Upper lobe of left lung (tissue), 6 donors: ENCODE measurements around the gene E2F4. TPM values are rescaled to one million over a fixed set of nuclear protein-coding genes. Genes with fewer than 3 reads are reported as not detected.

Source experiments
- ATAC-seq, 2 donors: fragments of 200-7000 bp; cut with Tn5 transposase; one replicate each; pipeline ENCODE4 v1.9.1; 2022; ENCODE audit warnings: mild to moderate bottlenecking in 2 of 2, moderate library complexity in 2 of 2; ENCODE audit not compliant: low FRiP score in 2 of 2
- DNase-seq, 2 donors: peaks; one replicate each; pipeline ENCODE4 v3.0.0-alpha.2; 2019 to 2020
- H3K27ac ChIP-seq, 4 donors: fragments of 200-600 bp; sonication (generic); one replicate each; pipeline ENCODE4 v1.5.1; 2016 to 2019
- H3K27me3 ChIP-seq, 4 donors: fragments of 200-600 bp; sonication (generic); one replicate each; pipeline ENCODE4 v1.5.1; 2017 to 2019
- H3K36me3 ChIP-seq, 4 donors: fragments of 200-600 bp; sonication (generic); one replicate each; pipeline ENCODE4 v1.5.1; 2016 to 2019
- H3K4me1 ChIP-seq, 4 donors: fragments of 200-600 bp; sonication (generic); one replicate each; pipeline ENCODE4 v1.5.1; 2018 to 2019
- H3K4me3 ChIP-seq, 4 donors: fragments of 200-600 bp; sonication (generic); one replicate each; pipeline ENCODE4 v1.5.1; 2017 to 2019; ENCODE audit warnings: mild to moderate bottlenecking in 2 of 4, moderate library complexity in 1 of 4
- H3K9me3 ChIP-seq, 4 donors: fragments of 200-600 bp; sonication (generic); one replicate each; pipeline ENCODE4 v1.5.1; 2018 to 2019
- EP300 ChIP-seq, 4 donors: sonication (generic); formaldehyde crosslinking; IDR thresholded peaks; one replicate each; pipeline ENCODE4 v1.5.1; 2017; ENCODE audit warnings: antibody characterized with exemption in 4 of 4, control low read depth in 2 of 4
- POLR2A ChIP-seq, 4 donors: fragments of 450-650 bp; IDR thresholded peaks; one replicate each; pipeline ENCODE4 v1.5.1; 2016 to 2017; ENCODE audit warnings: antibody characterized with exemption in 4 of 4, mild to moderate bottlenecking in 2 of 4
- POLR2AphosphoS5 ChIP-seq, 2 donors: sonication (generic); formaldehyde crosslinking; IDR thresholded peaks; one replicate each; pipeline ENCODE4 v1.5.1; 2017; ENCODE audit warnings: antibody characterized with exemption in 2 of 2
- WGBS, 2 donors: methylation state at CpG; one replicate each; pipeline ENCODE4 v1.1.5; 2017 to 2018; 5-methylcytosine and 5-hydroxymethylcytosine counted together
- total RNA-seq, 6 donors: library from RNA; depleted of rRNA in 4 of 6; stranded (reverse); fragments of >200 nt in 4 of 6; gene quantifications; one replicate each; pipeline versions ENCODE4 v1.1.0 to v1.2.1, GENCODE V29; 2016 to 2021
- TF ChIP-seq, protein P1 (sequence below), 6 experiments: fragments of 450-650 bp in 4 of 6; fragments of 200-600 bp in 2 of 6; sonication (generic) in 2 of 6; IDR thresholded peaks; one replicate each; pipeline ENCODE4 v1.5.1; 2016 to 2019; ENCODE audit warnings: antibody characterized with exemption in 6 of 6
- donor health status: DM: no; HTN: no; CAD: no; lungs with moderate emphysema.
- donor health status: DM: no; HTN: yes; CAD: no; lungs with severe emphysema.

The E2F4 gene
- total RNA-seq, 6 donors from 2014 or later: 55.7 to 124 (median 85.4) TPM

GRCh38 chr16:67183627-67184452 lies 8.1 kb upstream of the E2F4 start, which contains the start of gene MATCAP1:
TSS of gene MATCAP1 (minus strand) at chr16:67183963. CDS start at chr16:67180610, 3,353 bp downstream.
- DNase-seq (peak; percentile 96 to 99), ATAC-seq (peak; percentile 96)
- TF ChIP-seq EP300 (IDR thresholded peaks at IDR 0.05) (no peak), POLR2AphosphoS5 (IDR thresholded peaks at IDR 0.05) (peak; percentile 48 to 74), POLR2A (IDR thresholded peaks at IDR 0.05) (peak in 2 of 4 donors; percentile 35 to 73)
- TF ChIP-seq, protein P1, sequence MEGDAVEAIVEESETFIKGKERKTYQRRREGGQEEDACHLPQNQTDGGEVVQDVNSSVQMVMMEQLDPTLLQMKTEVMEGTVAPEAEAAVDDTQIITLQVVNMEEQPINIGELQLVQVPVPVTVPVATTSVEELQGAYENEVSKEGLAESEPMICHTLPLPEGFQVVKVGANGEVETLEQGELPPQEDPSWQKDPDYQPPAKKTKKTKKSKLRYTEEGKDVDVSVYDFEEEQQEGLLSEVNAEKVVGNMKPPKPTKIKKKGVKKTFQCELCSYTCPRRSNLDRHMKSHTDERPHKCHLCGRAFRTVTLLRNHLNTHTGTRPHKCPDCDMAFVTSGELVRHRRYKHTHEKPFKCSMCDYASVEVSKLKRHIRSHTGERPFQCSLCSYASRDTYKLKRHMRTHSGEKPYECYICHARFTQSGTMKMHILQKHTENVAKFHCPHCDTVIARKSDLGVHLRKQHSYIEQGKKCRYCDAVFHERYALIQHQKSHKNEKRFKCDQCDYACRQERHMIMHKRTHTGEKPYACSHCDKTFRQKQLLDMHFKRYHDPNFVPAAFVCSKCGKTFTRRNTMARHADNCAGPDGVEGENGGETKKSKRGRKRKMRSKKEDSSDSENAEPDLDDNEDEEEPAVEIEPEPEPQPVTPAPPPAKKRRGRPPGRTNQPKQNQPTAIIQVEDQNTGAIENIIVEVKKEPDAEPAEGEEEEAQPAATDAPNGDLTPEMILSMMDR (IDR thresholded peaks at IDR 0.05): peak in 2 of 6 experiments; percentile 17 to 25
- 0% methylated on average over 18 to 49 of the region's 77 CpGs for WGBS, 2 donors
- Histone ChIP-seq H3K36me3 (no peaks in the 10 kb centered on the region), H3K4me3 (peak within 1 kb of the TSS; percentile 65 to 84 (median 76)), H3K27ac (peak within 1 kb of the TSS; percentile 95 to 98 (median 96)), H3K9me3 (no peaks in the 10 kb centered on the region), H3K27me3 (no peaks in the 10 kb centered on the region), H3K4me1 (peaks cover 30 to 41% (median 34%) of the 10 kb centered on the region in 4 donors)

DNA sequence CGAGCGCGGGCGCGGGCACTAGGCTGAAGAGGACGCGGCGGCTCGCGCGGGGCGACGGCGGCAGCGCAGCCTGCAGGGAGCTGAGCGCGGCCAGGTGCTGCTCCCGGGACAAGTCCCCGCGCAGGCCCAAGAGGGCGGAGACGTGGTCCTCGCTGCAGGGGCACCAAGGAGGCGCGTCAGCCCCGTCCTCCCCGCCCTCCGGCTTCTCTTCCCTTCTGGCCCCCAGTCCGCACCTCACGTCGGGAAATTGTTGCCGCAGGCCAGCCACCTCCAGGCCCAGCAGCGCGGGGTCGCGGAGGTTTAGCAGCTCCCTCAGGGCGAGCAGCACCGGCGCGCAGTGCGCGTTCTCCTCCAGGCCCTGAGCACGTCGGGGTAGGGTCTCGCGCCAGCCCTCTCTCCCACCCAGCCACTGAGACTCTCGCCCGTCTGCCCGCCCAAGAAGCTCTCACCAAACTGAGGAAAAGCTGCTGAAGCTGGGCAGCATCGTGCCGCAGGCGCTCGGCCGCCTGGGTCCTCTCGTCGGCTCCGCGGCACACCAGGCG lies 7.4 kb upstream of the E2F4 start:
- peak overlapping the region; percentile 65 to 84 (median 76) for H3K4me3 ChIP-seq
- H3K27me3 ChIP-seq: no peaks in the 10 kb centered on the region
- 2% methylated on average over 43 of the region's 59 CpGs; no CpG with 5 or more reads in 1 of the 2 donors for WGBS, 2 donors
- no peak for TF ChIP-seq EP300 (IDR thresholded peaks at IDR 0.05)
- no peak for TF ChIP-seq POLR2A (IDR thresholded peaks at IDR 0.05)
- H3K36me3 ChIP-seq: no peaks in the 10 kb centered on the region
- H3K4me1 ChIP-seq: peaks cover 29 to 42% (median 31%) of the 10 kb centered on the region in 4 donors
- peak; percentile 35 to 92 for DNase-seq
- peak in 1 of 2 donors; percentile 3 for ATAC-seq
- H3K27ac ChIP-seq: peak overlapping the region; percentile 95 to 98 (median 96)
- H3K9me3 ChIP-seq: no peaks in the 10 kb centered on the region

- ATAC-seq (peak; percentile 78 to 79), DNase-seq (peak; percentile 90 to 94)
- TF ChIP-seq POLR2A (IDR thresholded peaks at IDR 0.05) (no peak), POLR2AphosphoS5 (IDR thresholded peaks at IDR 0.05) (peak; percentile 46 to 59), EP300 (IDR thresholded peaks at IDR 0.05) (no peak)
- TF ChIP-seq, protein P1 (IDR thresholded peaks at IDR 0.05): peak; percentile 77 to 95 (median 89)
- H3K27ac ChIP-seq: peak overlapping the region in 3 of 4 donors; percentile 27 to 41 (median 30)
- H3K4me3 ChIP-seq: peak overlapping the region in 3 of 4 donors; percentile 65 to 84 (median 84)
- WGBS, 2 donors: 23 to 60% methylated on average over 6 to 25 of the region's 43 CpGs
- no peaks in the 10 kb centered on the region for H3K36me3 ChIP-seq
- no peaks in the 10 kb centered on the region for H3K27me3 ChIP-seq
- H3K4me1 ChIP-seq: peaks cover 29 to 42% (median 31%) of the 10 kb centered on the region in 4 donors
- H3K9me3 ChIP-seq: no peaks in the 10 kb centered on the region
These were observed 6.8 kb upstream of the E2F4 start for GRCh38 chr16:67184995-67185650.

DNA sequence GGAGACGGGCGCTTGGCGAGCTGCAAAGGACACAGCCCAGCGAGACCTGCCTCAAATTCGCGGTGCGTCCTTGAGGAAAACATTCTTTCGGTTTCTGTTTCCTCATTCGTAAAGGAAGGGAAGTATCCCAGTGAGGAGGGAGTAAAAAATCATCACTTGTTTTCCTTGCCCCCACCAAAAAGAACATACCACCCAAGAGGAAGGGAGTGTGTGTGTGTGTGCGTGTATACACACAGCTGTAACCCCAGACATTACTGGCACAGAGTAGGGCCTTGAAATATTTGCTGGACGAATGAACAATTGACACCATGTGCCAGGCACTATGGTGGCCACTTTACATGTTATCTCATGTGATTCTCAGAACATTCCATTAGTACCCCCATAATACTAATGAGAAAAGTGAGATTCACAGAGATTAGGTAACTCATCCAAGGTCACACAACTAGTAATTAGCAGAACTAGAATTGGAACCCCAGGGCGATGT lies 6.3 kb upstream of the E2F4 start:
- no peak for DNase-seq
- Histone ChIP-seq H3K27me3 (no peaks in the 10 kb centered on the region), H3K27ac (peak overlapping the region in 3 of 4 donors; percentile 7 to 41 (median 27)), H3K4me1 (peaks cover 29 to 46% (median 31%) of the 10 kb centered on the region in 4 donors), H3K4me3 (peak overlapping the region in 3 of 4 donors; percentile 65 to 84 (median 84)), H3K36me3 (no peaks in the 10 kb centered on the region), H3K9me3 (no peaks in the 10 kb centered on the region)
- 10 to 13% methylated on average over 9 to 12 of the region's 12 CpGs for WGBS, 2 donors
- no peak for TF ChIP-seq POLR2AphosphoS5 (IDR thresholded peaks at IDR 0.05)
- peak in 1 of 4 donors; percentile 15 for TF ChIP-seq POLR2A (IDR thresholded peaks at IDR 0.05)
- TF ChIP-seq, protein P1 (IDR thresholded peaks at IDR 0.05): peak in 1 of 6 experiments; percentile 11
- ATAC-seq: no peak
